Measurements from ENCODE around the gene SNAI3. TPM values are rescaled to one million over a fixed set of nuclear protein-coding genes. Genes with fewer than 3 reads are reported as not detected.
"Not testable (repeated sequence)": the region's sequence is repeated elsewhere in the genome, so short reads cannot be mapped to it uniquely, and the experiment has no call there.

SNAI3 gene
- total RNA-seq, 1 experiment from 2014 or later, result 2.2 TPM

DNA sequence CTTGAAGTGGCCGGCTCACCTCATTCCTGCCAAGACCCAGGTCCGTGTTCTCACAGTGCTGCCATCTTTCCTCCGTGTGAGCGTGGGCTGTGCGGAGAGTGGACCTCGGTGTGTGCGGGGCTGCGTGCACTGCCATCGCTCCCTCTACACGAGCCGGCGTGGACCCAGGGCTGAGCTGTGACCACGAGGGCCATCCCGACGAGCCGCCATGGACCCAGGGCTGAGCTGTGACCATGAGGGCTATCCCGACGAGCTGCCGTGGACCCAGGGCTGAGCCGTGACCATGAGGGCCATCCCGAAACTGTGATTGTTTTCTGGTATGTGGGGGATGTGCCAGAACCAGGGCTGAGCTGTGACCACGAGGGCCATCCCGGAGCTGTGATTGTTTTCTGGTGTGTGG, 14.5 kb downstream of the SNAI3 start:
- no peak for TF ChIP-seq YY1 (IDR thresholded peaks at IDR 0.05; ENCODE audit: extremely low read depth, insufficient replicate concordance, low read depth, low read length)
- TF ChIP-seq, protein P1, sequence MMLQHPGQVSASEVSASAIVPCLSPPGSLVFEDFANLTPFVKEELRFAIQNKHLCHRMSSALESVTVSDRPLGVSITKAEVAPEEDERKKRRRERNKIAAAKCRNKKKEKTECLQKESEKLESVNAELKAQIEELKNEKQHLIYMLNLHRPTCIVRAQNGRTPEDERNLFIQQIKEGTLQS (IDR thresholded peaks at IDR 0.05), result no peak
- no peak for TF ChIP-seq EZH2 (IDR thresholded peaks at IDR 0.05)
- CTCF ChIA-PET, result interaction anchor here (1.3 to 2.8 kb wide), 3 partner anchors 9 to 29 kb away, joined by 3 to 10 read pairs (median 7); partner anchors contain the start of gene MVD
- intact Hi-C loops (cut with micrococcal nuclease), result no loop called here
- H3K9ac ChIP-seq (ENCODE audit: low read length), result no peak overlapping the region
- no peaks in the 10 kb centered on the region for H3K27me3 ChIP-seq (ENCODE audit: insufficient read depth, low read length)
- H3K4me2 ChIP-seq (ENCODE audit: low read length), result no peak overlapping the region
- H3K36me3 ChIP-seq (ENCODE audit: control insufficient read depth in 1 of 2, insufficient read depth in 2 of 2, low read length in 2 of 2), result no peaks in the 10 kb centered on the region
- POLR2A ChIA-PET, result no interaction called here
- ATAC-seq (no peak), DNase-seq (ENCODE audit: low read depth, low spot score) (no peak)
- H3K9me3 ChIP-seq (ENCODE audit: control insufficient read depth in 1 of 2, insufficient read depth in 1 of 2, low read depth in 1 of 2, low read length in 2 of 2), result no peaks in the 10 kb centered on the region
- H3K27ac ChIP-seq (ENCODE audit: low read depth, low read length), result no peak overlapping the region
- no peak overlapping the region for H2AFZ ChIP-seq (ENCODE audit: low read depth, low read length, poor library complexity, severe bottlenecking)
- no TSS peak for BruUV-seq (replicated peaks)
- H3K9me2 ChIP-seq (ENCODE audit: insufficient read depth), result no peaks in the 10 kb centered on the region
- no peak overlapping the region for H3K4me3 ChIP-seq (replicated peaks in 1 of 2; ENCODE audit: low read depth in 1 of 2, low read length in 2 of 2)
- RAD21 ChIA-PET (ENCODE audit: low non-redundant PET in 1 of 2, low total read pairs in 2 of 2, uncharacterized antibody in 2 of 2, unreplicated experiment in 2 of 2), result interaction anchor here in 1 of 2 experiments (0.6 kb wide), 1 partner anchor 29 kb away, joined by 3 read pairs; no protein-coding TSS in a partner anchor
- peaks cover 0 to 3% of the 10 kb centered on the region in 2 experiments; a peak in 1 of 4 replicates for H3K4me1 ChIP-seq (ENCODE audit: control insufficient read depth in 1 of 2, insufficient read depth in 2 of 2, low read length in 2 of 2)
- no peaks in the 10 kb centered on the region for H3K79me2 ChIP-seq (ENCODE audit: insufficient read depth, low read length)
- H4K20me1 ChIP-seq (ENCODE audit: insufficient read depth), result no peaks in the 10 kb centered on the region

DNA sequence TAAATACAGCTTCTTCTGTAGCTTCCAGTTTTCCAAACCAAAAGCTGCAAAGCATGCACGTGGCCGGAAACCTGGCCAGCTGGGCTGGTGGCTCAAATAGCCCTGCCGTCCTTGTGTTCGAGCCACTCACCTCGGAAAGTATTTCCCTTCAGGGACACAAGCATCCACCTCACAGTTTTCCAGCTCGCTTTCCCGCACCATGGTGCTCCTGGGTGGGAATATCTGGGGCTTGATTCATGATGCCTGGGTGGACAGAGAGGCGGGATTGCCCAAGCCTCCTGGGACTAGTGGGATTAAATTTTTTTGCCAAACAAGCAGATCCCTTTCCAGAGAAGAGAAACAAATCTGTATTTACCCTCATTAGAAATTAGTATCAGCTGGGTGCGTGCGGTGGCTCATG, 16.3 kb downstream of the SNAI3 start:
- Histone ChIP-seq H3K27me3 (ENCODE audit: insufficient read depth, low read length) (no peaks in the 10 kb centered on the region), H3K79me2 (ENCODE audit: insufficient read depth, low read length) (no peaks in the 10 kb centered on the region), H3K36me3 (ENCODE audit: control insufficient read depth in 1 of 2, insufficient read depth in 2 of 2, low read length in 2 of 2) (no peaks in the 10 kb centered on the region), H3K27ac (ENCODE audit: low read depth, low read length) (no peak overlapping the region), H3K9me2 (ENCODE audit: insufficient read depth) (no peaks in the 10 kb centered on the region), H3K4me1 (ENCODE audit: control insufficient read depth in 1 of 2, insufficient read depth in 2 of 2, low read length in 2 of 2) (peaks cover 0 to 3% of the 10 kb centered on the region in 2 experiments; a peak in 1 of 4 replicates), H3K9me3 (ENCODE audit: control insufficient read depth in 1 of 2, insufficient read depth in 1 of 2, low read depth in 1 of 2, low read length in 2 of 2) (no peaks in the 10 kb centered on the region), H2AFZ (ENCODE audit: low read depth, low read length, poor library complexity, severe bottlenecking) (no peak overlapping the region), H4K20me1 (ENCODE audit: insufficient read depth) (no peaks in the 10 kb centered on the region), H3K9ac (ENCODE audit: low read length) (no peak overlapping the region), H3K4me2 (ENCODE audit: low read length) (no peak overlapping the region), H3K4me3 (replicated peaks in 1 of 2; ENCODE audit: low read depth in 1 of 2, low read length in 2 of 2) (no peak overlapping the region)
- ChIA-PET RAD21 (ENCODE audit: low non-redundant PET in 1 of 2, low total read pairs in 2 of 2, uncharacterized antibody in 2 of 2, unreplicated experiment in 2 of 2) (no interaction called here), CTCF (interaction anchor here (1.0 to 1.2 kb wide), 2 partner anchors 11 to 68 kb away, joined by 3 read pairs; no protein-coding TSS in a partner anchor), POLR2A (no interaction called here)
- no peak for TF ChIP-seq SRF (IDR thresholded peaks at IDR 0.05; ENCODE audit: low read depth)
- no peak for TF ChIP-seq TCF7L2 (IDR thresholded peaks at IDR 0.05; ENCODE audit: borderline replicate concordance, extremely low read depth, insufficient read depth, insufficient read length)
- ATAC-seq (no peak), DNase-seq (ENCODE audit: low read depth, low spot score) (no peak)
- no TSS peak for BruUV-seq (replicated peaks)
- intact Hi-C loops (cut with micrococcal nuclease), result no loop called here

DNA sequence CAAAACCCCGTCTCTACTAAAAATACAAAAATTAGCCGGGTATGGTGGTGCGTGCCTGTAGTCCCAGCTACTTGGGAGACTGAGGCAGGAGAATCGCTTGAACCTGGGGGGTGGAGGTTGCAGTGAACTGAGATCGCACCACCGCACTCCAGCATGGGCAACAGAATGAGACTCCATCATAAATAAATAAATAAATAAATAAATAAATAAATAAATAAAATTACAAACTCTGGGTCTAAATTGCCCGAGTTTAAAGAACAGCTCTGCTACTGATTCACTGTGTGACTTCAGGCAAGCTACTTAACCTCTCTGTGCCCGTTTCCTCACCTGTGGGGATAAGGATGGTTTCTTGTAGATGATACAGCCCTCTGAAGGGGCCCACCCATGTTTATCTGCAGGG, 16.8 kb downstream of the SNAI3 start:
- H3K36me3 ChIP-seq (ENCODE audit: control insufficient read depth in 1 of 2, insufficient read depth in 2 of 2, low read length in 2 of 2); intact Hi-C loops (cut with micrococcal nuclease); ATAC-seq; H3K4me2 ChIP-seq (ENCODE audit: low read length); H3K79me2 ChIP-seq (ENCODE audit: insufficient read depth, low read length); H3K27me3 ChIP-seq (ENCODE audit: insufficient read depth, low read length); H3K9ac ChIP-seq (ENCODE audit: low read length); H3K9me2 ChIP-seq (ENCODE audit: insufficient read depth); H3K9me3 ChIP-seq (ENCODE audit: control insufficient read depth in 1 of 2, insufficient read depth in 1 of 2, low read depth in 1 of 2, low read length in 2 of 2); H2AFZ ChIP-seq (ENCODE audit: low read depth, low read length, poor library complexity, severe bottlenecking); H3K4me1 ChIP-seq (ENCODE audit: control insufficient read depth in 1 of 2, insufficient read depth in 2 of 2, low read length in 2 of 2); BruUV-seq (replicated peaks); H3K27ac ChIP-seq (ENCODE audit: low read depth, low read length); DNase-seq (ENCODE audit: low read depth, low spot score); RAD21 ChIA-PET (ENCODE audit: low non-redundant PET in 1 of 2, low total read pairs in 2 of 2, uncharacterized antibody in 2 of 2, unreplicated experiment in 2 of 2); H3K4me3 ChIP-seq (replicated peaks in 1 of 2; ENCODE audit: low read depth in 1 of 2, low read length in 2 of 2); POLR2A ChIA-PET; H4K20me1 ChIP-seq (ENCODE audit: insufficient read depth): not testable (repeated sequence)
- CTCF ChIA-PET, result interaction anchor here (1.0 to 1.2 kb wide), 2 partner anchors 11 to 68 kb away, joined by 3 read pairs; no protein-coding TSS in a partner anchor
